Lower leg skin (tissue), 3 donors: ENCODE results near the gene TBX5.

ENCODE experiments used
- CTCF ChIP-seq, 3 donors: fragments of 450-650 bp; IDR thresholded peaks; one replicate each; pipeline ENCODE4 v1.5.1; 2016; ENCODE audit warnings: antibody characterized with exemption in 3 of 3, mild to moderate bottlenecking in 3 of 3, moderate library complexity in 2 of 3
- POLR2A ChIP-seq, 2 donors: fragments of 450-650 bp; IDR thresholded peaks; one replicate each; pipeline ENCODE4 v1.6.1; 2016 to 2017; ENCODE audit warnings: antibody characterized with exemption in 2 of 2, mild to moderate bottlenecking in 1 of 2, moderate library complexity in 1 of 2

- TF ChIP-seq CTCF (IDR thresholded peaks at IDR 0.05) (no peak), POLR2A (IDR thresholded peaks at IDR 0.05) (no peak)
These were observed 14.4 kb upstream of the TBX5 start for GRCh38 chr12:114420182-114420943.
